B cell (primary cell): ENCODE data around the gene MED20. TPM values are rescaled to one million over a fixed set of nuclear protein-coding genes. Genes with fewer than 3 reads are reported as not detected.

Experiments
- ATAC-seq: fragments of 200-7000 bp; cut with Tn5 transposase; one replicate; pipeline ENCODE4 v1.10.0; 2021; ENCODE audit warnings: low read depth, mild to moderate bottlenecking, moderate number of reproducible peaks, moderate library complexity
- CTCF ChIA-PET: fragments of 350-600 bp; sonication (Branson Sonifier 250); formaldehyde crosslinking; loops from one replicate; lab custom pipeline; 2021; ENCODE audit warnings: antibody characterized with exemption, inconsistent platforms; lab: Charles Lee
- POLR2A ChIA-PET: fragments of 350-600 bp; sonication (Branson Sonifier 250); formaldehyde crosslinking; loops from one replicate; lab custom pipeline; 2021; ENCODE audit warnings: antibody characterized with exemption; lab: Charles Lee
- DNase-seq: peaks from one replicate; pipeline ENCODE4 v3.0.0; 2013
- H2AFZ ChIP-seq: 2 replicates; pipeline ENCODE4 v1.6.1; 2012; ENCODE audit warnings: mild to moderate bottlenecking, low read depth, low read length; ENCODE audit not compliant: insufficient read depth, poor library complexity, severe bottlenecking
- H3K27ac ChIP-seq, 2 donors: 1 replicate in 1 of 2; 2 replicates in 1 of 2; pipeline ENCODE4 v1.5.1; 2012 to 2013; ENCODE audit warnings: low read length in 2 of 2, mild to moderate bottlenecking in 2 of 2, moderate library complexity in 1 of 2
- H3K27me3 ChIP-seq, 4 experiments: fragments of 200-600 bp in 1 of 4; sonication (generic) in 1 of 4; replicated peaks in 1 of 4; 1 replicate in 2 of 4; 2 replicates in 2 of 4; pipeline versions ENCODE4 v1.6.1 to v1.7.0; 2013 to 2016; ENCODE audit warnings: low read length in 3 of 4, mild to moderate bottlenecking in 2 of 4, mixed read lengths in 1 of 4, moderate library complexity in 1 of 4; ENCODE audit not compliant: insufficient read depth in 4 of 4, control insufficient read depth in 3 of 4; ENCODE audit errors: control extremely low read depth in 1 of 4
- H3K36me3 ChIP-seq, 2 experiments: replicated peaks in 1 of 2; 1 replicate in 1 of 2; 2 replicates in 1 of 2; pipeline versions ENCODE4 v1.6.1 to v1.7.1; 2013; ENCODE audit warnings: low read length in 1 of 2; ENCODE audit not compliant: insufficient read depth in 2 of 2, control insufficient read depth in 1 of 2; ENCODE audit errors: control extremely low read depth in 1 of 2, extremely low read depth in 1 of 2
- H3K4me1 ChIP-seq, 2 donors: fragments of 200-600 bp in 1 of 2; sonication (generic) in 1 of 2; 1 replicate in 1 of 2; 2 replicates in 1 of 2; pipeline versions ENCODE4 v1.5.1 to v1.6.1; 2013 to 2017; ENCODE audit warnings: low read length in 2 of 2; ENCODE audit not compliant: control insufficient read depth in 2 of 2, insufficient read depth in 2 of 2
- H3K4me2 ChIP-seq: replicated peaks from 2 replicates; pipeline ENCODE3; 2012; ENCODE audit warnings: mild to moderate bottlenecking, low read depth, low read length; ENCODE audit not compliant: poor library complexity, severe bottlenecking
- H3K4me3 ChIP-seq, 5 experiments: fragments of 200-600 bp in 1 of 5; sonication (generic) in 1 of 5; 1 replicate in 3 of 5; 2 replicates in 2 of 5; pipeline versions ENCODE4 v1.5.1 to v1.7.0; 2011 to 2016; ENCODE audit warnings: low read length in 4 of 5, mild to moderate bottlenecking in 4 of 5, low read depth in 2 of 5, control low read depth in 1 of 5, moderate library complexity in 1 of 5; ENCODE audit not compliant: insufficient read depth in 1 of 5; ENCODE audit errors: control extremely low read depth in 1 of 5, extremely low read depth in 1 of 5
- H3K79me2 ChIP-seq: fragments of 200-600 bp; sonication (generic); one replicate; pipeline ENCODE4 v1.6.0; 2016; ENCODE audit warnings: low read length; ENCODE audit not compliant: control insufficient read depth, insufficient read depth
- H3K9ac ChIP-seq: fragments of 200-600 bp; sonication (generic); 2 replicates; pipeline ENCODE4 v1.6.1; 2017; ENCODE audit warnings: mild to moderate bottlenecking, low read length, moderate library complexity
- H3K9me3 ChIP-seq, 3 donors: one replicate each; pipeline versions ENCODE4 v1.6.1 to v1.7.1; 2013; ENCODE audit warnings: low read length in 2 of 3; ENCODE audit not compliant: control insufficient read depth in 2 of 3, insufficient read depth in 1 of 3; ENCODE audit errors: control extremely low read depth in 1 of 3
- H4K20me1 ChIP-seq: 2 replicates; pipeline ENCODE4 v1.6.0; 2012; ENCODE audit warnings: mild to moderate bottlenecking, low read length; ENCODE audit not compliant: insufficient read depth, control insufficient read depth, poor library complexity, severe bottlenecking
- H3K27ac Mint-ChIP-seq: one replicate; pipeline ENCODE4 v1.8.0; 2021; ENCODE audit warnings: mixed read lengths
- H3K27me3 Mint-ChIP-seq: one replicate; pipeline ENCODE4 v1.8.0; 2021; ENCODE audit warnings: mixed read lengths
- H3K4me1 Mint-ChIP-seq: one replicate; pipeline ENCODE4 v1.8.0; 2021; ENCODE audit warnings: mixed read lengths
- H3K4me3 Mint-ChIP-seq: one replicate; pipeline ENCODE4 v1.8.0; 2021; ENCODE audit warnings: mixed read lengths
- H3K9me3 Mint-ChIP-seq: one replicate; pipeline ENCODE4 v1.8.0; 2022; ENCODE audit warnings: mixed read lengths; ENCODE audit not compliant: insufficient read depth
- EZH2 ChIP-seq: IDR thresholded peaks from 2 replicates; pipeline ENCODE4 v1.6.1; 2012; ENCODE audit warnings: borderline replicate concordance, low read depth, mild to moderate bottlenecking, moderate library complexity, low read length; ENCODE audit not compliant: insufficient read depth, poor library complexity, severe bottlenecking
- WGBS: methylation state at CpG from one replicate; pipeline ENCODE4 v1.1.5; 2013; ENCODE audit warnings: missing lambda C conversion rate; ENCODE audit not compliant: insufficient coverage; 5-methylcytosine and 5-hydroxymethylcytosine counted together
- intact Hi-C: fragments of 100-400 bp; cut with micrococcal nuclease; formaldehyde crosslinking; loops from one replicate; pipeline ENCODE4 v1.10.0; 2022
- polyA plus RNA-seq: library from polyadenylated mRNA; depleted of rRNA; stranded (reverse); fragments of >200 nt; gene quantifications from 2 replicates; pipeline ENCODE4 v1.2.3, GENCODE V29; 2012
- total RNA-seq, 2 donors: library from RNA; stranded (reverse); fragments of 120-200 nt in 1 of 2; gene quantifications; 1 replicate in 1 of 2; 2 replicates in 1 of 2; pipeline versions ENCODE4 v1.2.3 to v1.2.4, GENCODE V29; 2013 to 2022
- TF ChIP-seq, protein P1 (sequence below): fragments of 200-600 bp; IDR thresholded peaks from one replicate; pipeline ENCODE4 v1.8.0; 2022; ENCODE audit warnings: antibody characterized with exemption, mild to moderate bottlenecking

Gene MED20
- total and polyA plus RNA-seq, 2 donors (not counting 1 experiment from before 2014, with no cell fraction given) = 4.6 to 18.2 TPM

DNA sequence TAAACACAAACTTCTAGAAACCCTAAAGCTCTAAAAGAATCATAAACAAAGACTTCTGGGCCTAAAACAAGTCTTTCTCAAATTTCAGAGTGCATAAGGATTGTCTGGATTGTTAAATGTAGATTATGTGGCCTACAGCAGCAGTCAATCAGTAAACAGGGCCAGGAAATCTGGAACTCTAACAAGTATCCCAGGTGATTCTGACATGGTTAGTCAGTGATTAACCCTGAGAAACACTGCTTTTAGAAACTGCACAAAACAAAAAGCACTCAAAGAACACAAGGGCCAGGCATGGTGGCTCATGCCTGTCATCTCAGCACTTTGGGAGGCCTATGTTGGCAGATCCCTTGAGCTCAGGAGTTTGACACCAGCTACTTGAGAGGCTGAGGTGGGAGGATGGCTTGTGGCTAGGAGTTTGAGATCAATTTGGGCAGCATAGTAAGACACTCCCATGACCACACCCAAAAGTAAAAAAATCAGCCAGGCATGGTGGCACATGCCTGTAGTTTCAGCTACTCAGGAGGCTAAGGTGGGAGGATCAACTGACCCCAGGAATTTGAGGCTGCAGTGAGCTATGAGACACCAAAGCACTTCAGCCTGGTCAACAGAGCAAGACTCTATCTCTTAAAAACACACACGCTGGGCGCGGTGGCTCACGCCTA is 5.9 kb downstream of the MED20 start:
- POLR2A ChIA-PET = no interaction called here
- no peak overlapping the region for H3K27ac Mint-ChIP-seq
- Histone ChIP-seq H3K4me2 (no peak overlapping the region), H4K20me1 (peaks cover 4% of the 10 kb centered on the region), H3K9ac (no peak overlapping the region), H3K36me3 (peaks cover 0 to 28% of the 10 kb centered on the region in 2 experiments), H3K4me3 (no peak overlapping the region), H2AFZ (no peak overlapping the region), H3K79me2 (peaks cover 79% of the 10 kb centered on the region), H3K9me3 (no peaks in the 10 kb centered on the region), H3K27me3 (no peaks in the 10 kb centered on the region), H3K4me1 (peaks cover 4 to 5% of the 10 kb centered on the region in 2 donors), H3K27ac (no peak overlapping the region)
- no peaks in the 10 kb centered on the region for H3K27me3 Mint-ChIP-seq
- intact Hi-C loops = no loop called here
- H3K9me3 Mint-ChIP-seq = no peaks in the 10 kb centered on the region
- no CpG with 5 or more reads among the region's 4 CpGs for WGBS
- CTCF ChIA-PET = interaction anchor here (0.7 to 2.7 kb wide), 3 partner anchors 10 to 129 kb away, joined by 4 to 11 read pairs (median 4); no protein-coding TSS in a partner anchor
- no peak overlapping the region for H3K4me3 Mint-ChIP-seq
- no peak for ATAC-seq
- no peak for DNase-seq
- TF ChIP-seq, protein P1, sequence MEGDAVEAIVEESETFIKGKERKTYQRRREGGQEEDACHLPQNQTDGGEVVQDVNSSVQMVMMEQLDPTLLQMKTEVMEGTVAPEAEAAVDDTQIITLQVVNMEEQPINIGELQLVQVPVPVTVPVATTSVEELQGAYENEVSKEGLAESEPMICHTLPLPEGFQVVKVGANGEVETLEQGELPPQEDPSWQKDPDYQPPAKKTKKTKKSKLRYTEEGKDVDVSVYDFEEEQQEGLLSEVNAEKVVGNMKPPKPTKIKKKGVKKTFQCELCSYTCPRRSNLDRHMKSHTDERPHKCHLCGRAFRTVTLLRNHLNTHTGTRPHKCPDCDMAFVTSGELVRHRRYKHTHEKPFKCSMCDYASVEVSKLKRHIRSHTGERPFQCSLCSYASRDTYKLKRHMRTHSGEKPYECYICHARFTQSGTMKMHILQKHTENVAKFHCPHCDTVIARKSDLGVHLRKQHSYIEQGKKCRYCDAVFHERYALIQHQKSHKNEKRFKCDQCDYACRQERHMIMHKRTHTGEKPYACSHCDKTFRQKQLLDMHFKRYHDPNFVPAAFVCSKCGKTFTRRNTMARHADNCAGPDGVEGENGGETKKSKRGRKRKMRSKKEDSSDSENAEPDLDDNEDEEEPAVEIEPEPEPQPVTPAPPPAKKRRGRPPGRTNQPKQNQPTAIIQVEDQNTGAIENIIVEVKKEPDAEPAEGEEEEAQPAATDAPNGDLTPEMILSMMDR = no peak
- TF ChIP-seq EZH2 = no peak
- H3K4me1 Mint-ChIP-seq = peaks cover 20% of the 10 kb centered on the region

DNA sequence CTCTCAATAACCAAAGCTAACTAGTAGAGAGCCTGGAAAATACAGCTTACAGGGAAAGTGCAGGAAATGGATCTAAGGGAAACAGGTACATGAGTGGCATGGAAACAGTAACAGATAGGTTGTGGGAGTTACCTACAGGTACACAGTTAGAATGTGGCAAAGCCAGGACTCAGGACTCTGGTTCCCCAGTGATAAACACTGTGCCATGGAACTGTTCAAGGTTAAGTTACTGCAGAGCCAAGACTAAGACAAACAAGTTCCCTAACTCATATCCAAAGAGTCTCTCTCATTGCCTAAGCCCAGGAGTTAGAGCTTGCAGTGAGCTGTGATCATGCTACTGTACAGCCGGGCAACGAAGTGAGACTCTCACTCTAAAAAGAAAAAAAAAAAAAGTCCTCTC is 6.6 kb downstream of the MED20 start:
- no CpG with 5 or more reads among the region's 2 CpGs for WGBS
- intact Hi-C loops = no loop called here
- H3K9me3 Mint-ChIP-seq = no peaks in the 10 kb centered on the region
- Histone ChIP-seq H3K27ac (no peak overlapping the region), H3K9ac (no peak overlapping the region), H3K9me3 (no peaks in the 10 kb centered on the region), H3K79me2 (peaks cover 78% of the 10 kb centered on the region), H4K20me1 (peaks cover 4% of the 10 kb centered on the region), H3K4me3 (no peak overlapping the region), H3K36me3 (peaks cover 0 to 31% of the 10 kb centered on the region in 2 experiments), H2AFZ (no peak overlapping the region), H3K4me2 (no peak overlapping the region), H3K27me3 (no peaks in the 10 kb centered on the region), H3K4me1 (no peaks in the 10 kb centered on the region)
- CTCF ChIA-PET = interaction anchor here (0.7 to 1.7 kb wide), 2 partner anchors 9 to 130 kb away, joined by 4 read pairs; no protein-coding TSS in a partner anchor
- ATAC-seq = no peak
- TF ChIP-seq, protein P1 = no peak
- TF ChIP-seq EZH2 = no peak
- no peak overlapping the region for H3K27ac Mint-ChIP-seq
- POLR2A ChIA-PET = no interaction called here
- no peak overlapping the region for H3K4me3 Mint-ChIP-seq
- DNase-seq = no peak
- H3K27me3 Mint-ChIP-seq = no peaks in the 10 kb centered on the region
- peaks cover 15% of the 10 kb centered on the region for H3K4me1 Mint-ChIP-seq
